GM18507 (cell line): ENCODE measurements around the gene FRS3.
A peak's percentile ranks its signal among the peaks of the same experiment; 100 is the strongest.

Experiments
- DNase-seq: peaks from one replicate; pipeline ENCODE4 v3.0.0; 2011; ENCODE audit warnings: low read depth; ENCODE audit not compliant: insufficient read length; ENCODE audit errors: extremely low spot score
- FAIRE-seq: peaks from 2 replicates; lab custom pipeline; 2011; peaks lifted over from hg19 to GRCh38; lab: Jason Lieb, UNC

Gene FRS3

DNA sequence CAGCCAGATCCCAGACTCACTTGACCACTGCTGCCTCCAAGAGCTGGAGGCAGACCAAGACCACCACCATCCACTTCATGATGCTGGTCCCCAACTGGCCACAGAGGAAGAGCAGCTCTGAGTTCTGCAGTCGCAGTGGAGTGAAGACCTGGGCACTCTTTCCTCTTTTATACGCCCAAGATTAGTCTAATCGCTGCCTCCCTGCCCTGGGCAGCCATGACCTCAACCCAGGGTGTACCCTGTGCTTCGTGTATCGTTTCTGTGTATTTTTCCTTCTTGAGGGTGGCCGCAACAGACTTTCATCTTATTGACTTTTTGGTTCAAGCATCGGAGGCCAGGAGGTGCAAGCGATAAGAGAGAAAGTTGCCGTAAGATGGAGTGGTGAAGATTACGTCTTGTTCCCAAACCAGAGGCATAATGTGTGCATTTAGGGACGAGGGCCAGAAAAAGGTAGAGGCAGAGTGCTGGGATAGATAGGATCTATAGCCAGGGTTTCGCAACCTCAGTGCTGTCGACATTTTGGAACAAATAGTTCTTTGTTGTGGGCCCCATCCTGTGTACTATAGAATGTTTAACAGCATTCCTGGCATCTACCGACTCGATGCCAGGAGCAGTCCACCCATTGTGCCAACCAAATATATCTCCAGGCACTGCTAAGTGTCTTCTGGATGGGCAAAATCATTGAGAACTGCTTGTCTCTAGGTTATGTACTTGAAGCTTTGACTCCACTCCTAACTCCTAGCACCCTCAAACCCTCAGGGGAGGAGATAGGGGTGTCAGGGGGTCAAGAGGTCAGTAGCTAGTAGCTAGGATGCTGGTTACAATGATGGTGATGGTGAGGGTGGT, 32.2 kb downstream of the FRS3 start, which contains the start of gene PGC:
TSS of gene PGC (minus strand) at position 142 of the 846 bp plus-strand sequence. CDS start at position 79, 63 bp downstream.
- DNase-seq (no peak), FAIRE-seq (no peak)

DNA sequence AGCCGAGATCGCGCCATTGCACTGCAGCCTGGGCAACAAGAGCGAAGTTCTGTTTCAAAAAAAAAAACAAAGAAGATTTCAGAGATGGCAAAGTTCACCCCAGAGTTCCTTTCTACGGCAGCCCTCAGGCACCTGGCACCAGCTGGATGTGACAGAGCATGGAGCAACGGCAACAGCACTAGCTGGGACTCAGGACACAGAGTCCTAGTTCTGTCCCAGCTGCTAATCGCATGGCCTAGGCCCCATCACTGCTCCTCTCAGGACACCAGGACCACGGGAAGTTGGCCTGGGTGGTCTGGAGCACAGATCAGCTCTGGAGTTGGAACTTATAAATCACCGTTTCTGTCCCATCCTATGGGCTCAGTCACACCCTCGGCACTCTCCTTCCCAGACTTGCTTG, 33.6 kb downstream of the FRS3 start:
- FAIRE-seq, result no peak

DNA sequence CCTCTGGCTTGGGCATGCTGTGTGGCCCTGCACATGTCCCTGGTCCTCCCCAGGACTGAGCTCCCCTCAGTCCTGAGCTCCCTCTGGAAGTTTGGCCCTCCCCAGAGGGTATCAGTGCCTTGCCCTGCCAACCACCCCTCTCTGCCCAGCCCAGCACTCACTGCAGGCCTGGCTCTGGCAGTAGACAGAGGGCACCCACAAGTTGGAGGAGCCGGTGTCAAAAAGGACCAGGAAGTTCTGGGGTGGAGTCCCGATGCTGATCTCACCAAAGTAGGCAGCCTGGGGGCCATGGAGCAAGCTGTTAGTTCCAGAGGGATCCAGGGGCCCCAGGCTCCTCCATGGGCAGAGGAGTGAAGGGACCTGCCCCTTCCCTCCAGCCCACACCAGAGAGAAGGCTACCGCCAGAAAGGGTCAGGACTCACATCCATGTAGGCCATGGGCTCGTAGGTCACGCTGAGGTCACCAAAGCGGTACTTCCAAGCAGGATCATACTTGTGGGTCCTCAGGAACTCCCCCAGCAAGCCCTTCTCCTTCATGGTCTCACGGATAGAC, 35.4 kb downstream of the FRS3 start:
- FAIRE-seq (no peak), DNase-seq (no peak)

More for the DNA sequence above, 33.6 kb downstream of the FRS3 start:
- no peak for DNase-seq

DNA sequence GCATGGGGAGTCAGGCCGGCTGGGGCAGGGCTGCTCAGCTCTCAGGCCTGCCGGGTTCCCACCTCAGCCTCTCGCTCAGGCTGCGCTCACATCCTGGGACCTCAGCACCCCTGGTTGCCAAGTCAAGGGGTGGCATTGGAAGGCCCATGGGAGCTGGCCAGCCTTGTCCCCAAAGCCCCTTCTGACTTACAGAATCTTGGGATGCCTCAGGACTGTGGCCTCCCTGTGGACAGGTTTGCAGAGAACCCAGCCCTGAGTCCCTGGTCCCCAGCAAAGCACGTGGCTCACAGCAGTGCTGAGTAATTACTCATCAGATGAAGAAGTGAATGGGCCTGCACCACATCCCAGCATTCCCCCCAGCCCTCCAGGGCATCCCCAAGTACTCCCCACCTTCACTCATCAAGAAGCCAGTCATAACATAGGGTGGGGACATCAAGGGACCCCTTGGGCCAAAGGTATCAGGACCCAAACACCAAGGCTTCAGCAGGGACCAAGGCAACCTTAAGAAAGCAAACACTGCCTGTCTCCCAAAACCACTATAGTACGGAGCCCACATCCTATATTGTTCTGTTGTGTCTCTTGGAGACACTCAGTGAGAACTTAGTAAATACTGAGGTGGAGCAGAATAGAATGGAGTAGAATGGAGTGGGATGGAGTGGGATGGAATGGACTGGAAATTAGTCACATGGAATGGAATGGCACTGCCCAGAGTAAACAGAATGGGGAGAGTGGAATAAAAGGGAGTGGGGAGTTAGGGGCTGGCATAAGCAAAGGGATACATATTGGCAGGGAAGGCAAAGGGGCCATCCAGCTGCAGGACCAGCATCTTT, 36.1 kb downstream of the FRS3 start:
- no peak for FAIRE-seq
- no peak for DNase-seq

DNA sequence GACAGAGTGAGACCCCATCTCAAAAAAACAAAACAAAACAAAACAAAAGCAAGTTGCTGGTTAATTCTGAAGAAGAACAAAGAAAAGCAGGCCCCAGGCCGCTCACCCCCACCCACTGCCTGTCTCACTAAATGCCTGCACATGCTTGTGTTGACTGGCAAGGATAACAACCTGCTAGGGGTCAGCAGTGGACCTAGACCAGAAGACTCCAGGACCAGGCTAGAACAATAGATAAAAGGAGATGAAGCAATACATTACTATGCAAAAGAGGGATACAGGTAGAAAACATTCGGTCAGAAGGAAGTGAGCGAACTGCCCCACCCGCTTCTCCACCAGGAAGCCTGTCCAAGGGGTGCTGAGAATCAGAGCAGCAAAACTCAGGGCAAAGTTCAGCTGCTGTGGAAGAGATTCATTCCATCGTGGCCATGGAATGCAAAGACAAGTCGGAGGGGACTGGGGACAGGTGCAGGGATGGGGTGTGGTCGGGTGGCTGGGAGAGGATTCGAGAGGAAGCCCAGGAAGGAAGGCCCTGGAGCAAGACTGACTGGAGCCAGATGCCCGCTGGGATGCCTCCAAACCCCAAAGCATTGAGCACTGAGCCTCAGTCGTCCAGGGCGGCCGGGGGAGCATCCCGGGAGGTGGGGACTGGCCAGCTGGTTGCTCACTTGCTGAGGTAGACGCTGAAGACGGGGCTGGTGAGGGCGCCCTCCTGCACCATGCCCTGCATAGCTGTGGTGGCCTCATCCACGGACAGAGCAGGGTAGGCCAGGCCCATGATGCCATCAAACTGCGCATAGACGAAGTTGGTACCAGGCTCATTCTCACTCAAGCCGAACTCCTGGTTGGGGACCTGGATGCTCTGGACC, 37.8 kb downstream of the FRS3 start:
- FAIRE-seq, result no peak
- DNase-seq, result no peak

DNA sequence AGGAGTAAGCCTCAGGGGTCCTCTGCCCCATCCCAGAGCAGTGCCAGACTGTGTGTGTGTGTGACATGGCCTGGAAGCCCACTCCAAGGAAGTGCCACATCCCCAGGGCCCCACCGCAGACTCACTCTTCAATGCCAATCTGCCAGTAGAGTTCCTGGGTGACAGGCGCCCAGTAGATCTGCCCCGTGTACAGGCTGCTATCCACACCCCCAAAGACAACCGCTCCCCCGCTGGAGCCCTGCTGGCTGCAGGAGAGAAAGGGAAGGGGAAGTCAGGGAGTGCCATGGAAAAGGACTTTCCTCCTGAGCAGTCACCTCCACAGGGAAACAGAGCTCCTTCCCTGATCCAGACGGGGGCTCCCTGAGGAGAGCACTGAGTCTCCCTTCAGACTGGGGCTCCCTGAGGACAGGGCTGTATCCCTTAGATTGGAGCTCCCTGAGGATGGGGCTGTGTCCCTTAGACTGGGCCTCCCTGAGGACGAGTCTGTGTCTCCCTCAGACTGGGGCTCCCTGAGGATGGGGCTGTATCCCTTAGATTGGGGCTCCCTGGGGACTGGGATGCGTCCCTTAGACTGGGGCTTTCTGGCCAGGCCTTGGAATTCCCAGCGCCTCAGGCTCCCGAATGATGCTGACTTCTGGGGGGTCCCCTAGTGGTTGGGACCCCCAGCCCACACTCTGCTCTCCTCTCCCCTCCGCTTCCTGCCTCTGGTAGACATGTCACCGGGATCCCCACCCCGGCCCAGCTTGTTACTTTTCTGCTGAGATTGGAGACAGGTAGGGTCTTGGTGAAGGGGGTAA, 39.1 kb downstream of the FRS3 start:
- no peak for DNase-seq
- no peak for FAIRE-seq

DNA sequence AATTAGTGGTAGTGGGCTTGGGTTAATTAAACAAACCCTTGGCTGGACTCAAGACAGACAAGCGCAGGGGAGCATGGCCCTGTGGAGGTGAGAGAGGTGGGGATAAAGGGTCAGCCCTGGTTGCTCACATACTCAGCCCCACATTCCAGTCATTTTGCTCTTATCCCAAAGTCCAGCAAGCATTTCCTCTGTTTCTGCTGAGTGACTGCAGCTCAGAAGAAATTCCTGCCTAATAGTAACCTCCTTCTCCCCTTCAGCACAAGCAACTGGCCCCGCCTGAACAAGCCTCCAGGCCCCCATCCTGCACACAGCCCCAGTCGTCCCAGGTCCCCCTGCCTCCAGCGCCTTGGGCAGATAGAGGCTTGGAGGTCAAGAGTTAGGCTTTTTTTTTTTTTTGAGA, 40.7 kb downstream of the FRS3 start:
- no peak for DNase-seq
- FAIRE-seq, result no peak

DNA sequence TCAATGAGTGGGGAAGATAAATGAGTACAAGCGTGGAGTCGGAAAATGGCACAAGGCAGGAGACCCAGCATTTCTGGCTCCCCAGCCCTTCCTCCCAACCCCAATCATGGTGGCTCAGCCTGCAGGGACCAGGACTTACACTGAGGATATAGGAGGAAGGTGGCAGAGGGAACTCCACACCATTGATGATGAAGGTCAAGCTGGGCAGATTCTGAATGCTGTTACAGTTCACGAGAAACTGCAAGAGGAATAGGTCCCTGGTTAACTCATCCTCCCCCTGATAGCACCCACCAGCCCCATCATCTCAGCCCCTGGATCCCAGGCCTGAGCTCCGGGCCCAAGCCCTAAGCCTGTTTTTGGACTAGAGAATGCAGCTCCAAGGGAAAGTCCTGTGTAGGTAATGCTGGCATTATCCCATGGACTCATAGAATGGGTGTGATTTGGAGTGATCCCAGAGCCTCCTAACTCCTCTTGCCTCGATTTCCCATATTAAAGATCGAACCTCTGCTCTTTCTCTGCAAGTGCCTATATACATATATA, 42.0 kb downstream of the FRS3 start:
- FAIRE-seq (no peak), DNase-seq (no peak)

DNA sequence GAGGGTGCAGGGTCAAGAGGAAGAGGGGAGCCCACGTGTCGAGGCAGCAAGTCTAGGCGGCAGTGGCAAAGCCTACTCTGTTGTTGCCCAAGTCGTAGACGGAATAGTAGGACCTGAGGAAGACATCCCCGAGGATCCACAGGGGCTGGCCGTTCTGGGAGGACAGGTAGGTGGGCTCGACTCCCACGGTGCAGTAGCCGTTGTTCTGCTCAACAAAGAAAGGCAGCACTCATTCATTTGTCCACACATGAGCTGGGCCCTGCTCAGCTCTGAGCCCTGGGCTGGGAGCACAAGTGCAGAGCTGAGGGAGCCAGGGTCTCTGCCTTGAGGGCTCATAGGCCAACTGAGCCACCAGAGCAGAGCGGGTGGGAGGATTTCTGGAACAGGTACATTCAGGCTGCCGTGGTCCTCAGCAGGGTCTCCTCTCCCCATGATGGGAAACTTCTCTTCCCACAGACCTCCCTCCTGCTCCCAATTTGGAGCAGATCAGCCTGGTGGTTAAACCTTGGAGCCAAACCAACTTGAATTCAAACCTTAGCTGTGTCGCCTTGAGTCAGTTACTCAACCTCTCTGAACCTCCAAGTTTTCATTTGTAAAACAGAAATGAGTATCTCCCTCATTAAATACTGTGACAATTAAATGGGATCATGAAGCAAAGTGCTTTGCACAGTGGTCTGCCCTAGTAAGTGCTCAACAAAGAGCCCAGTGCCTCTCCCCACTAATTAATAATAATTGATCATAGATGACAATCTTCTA, 42.7 kb downstream of the FRS3 start:
- DNase-seq, result no peak
- no peak for FAIRE-seq

DNA sequence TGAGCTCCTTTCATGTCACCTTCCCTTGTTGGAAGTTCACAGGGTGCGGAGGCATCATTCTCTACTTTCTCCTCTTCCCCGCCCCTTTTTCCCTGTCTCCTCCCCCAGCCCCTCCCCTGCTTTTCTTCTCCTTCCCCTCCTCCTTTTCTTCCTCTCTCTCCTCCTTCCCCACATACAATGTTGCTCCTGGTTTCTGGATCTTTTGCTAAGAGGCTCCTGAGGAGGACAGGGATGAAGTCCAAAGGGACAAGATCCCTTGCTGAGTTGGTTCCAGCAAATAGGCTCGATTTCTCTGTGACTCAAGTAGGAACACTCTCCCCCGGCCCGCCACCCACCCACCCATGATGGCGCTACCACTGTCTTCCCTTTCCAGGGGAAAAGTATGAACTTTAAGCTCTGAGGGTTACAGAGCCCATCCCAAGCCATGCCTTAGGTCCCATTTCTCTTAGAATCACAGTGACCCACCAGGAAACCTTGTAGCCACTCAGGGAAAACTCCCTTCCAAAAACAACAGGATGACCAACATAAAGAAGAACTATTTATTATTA, 43.4 kb downstream of the FRS3 start:
- FAIRE-seq, result no peak

DNA sequence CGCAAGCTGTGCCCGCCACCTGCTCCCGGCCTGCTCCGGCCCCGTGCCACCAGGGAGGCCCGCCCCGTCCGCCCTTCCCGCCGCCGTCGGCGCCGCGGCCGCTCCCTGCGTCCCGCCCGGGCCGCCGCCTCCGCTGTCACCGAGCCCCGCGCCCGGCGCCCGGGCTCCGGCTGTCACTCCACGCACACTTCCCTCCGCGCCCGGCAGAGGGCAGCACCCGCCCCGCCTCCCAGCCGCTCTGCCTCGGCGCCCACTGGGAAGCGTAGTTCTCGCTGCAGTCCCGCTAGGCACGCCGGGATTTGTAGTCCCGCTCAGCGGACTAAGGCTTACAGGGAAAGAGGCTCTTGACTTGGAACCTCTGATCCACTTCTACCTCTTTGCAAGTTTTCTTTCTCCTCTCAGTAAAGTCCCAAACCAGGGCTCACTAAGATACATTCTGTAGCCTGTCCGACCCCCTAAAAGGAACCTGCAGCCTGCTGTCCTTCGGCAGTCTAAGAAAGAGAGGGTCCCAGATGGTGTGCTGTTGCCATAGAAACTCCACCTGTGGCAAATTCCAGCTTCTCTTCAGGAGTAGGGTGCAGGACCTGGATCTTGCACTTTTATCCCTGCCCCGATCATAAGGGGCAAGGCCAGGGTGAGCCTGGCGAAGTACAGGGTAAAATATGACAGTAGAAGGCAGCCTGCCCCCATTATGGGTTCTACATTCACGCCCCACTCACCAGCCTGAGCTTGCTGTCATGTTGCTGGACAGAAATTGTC, 44.1 kb downstream of the FRS3 start, which contains the start of gene TFEB:
TSS of gene TFEB (minus strand) at position 182 of the 759 bp plus-strand sequence. CDS start 44,395 bp downstream, outside the sequence.
- peak; percentile 91 for DNase-seq
- peak; percentile 88 for FAIRE-seq

More for the DNA sequence above, 43.4 kb downstream of the FRS3 start:
- no peak for DNase-seq

DNA sequence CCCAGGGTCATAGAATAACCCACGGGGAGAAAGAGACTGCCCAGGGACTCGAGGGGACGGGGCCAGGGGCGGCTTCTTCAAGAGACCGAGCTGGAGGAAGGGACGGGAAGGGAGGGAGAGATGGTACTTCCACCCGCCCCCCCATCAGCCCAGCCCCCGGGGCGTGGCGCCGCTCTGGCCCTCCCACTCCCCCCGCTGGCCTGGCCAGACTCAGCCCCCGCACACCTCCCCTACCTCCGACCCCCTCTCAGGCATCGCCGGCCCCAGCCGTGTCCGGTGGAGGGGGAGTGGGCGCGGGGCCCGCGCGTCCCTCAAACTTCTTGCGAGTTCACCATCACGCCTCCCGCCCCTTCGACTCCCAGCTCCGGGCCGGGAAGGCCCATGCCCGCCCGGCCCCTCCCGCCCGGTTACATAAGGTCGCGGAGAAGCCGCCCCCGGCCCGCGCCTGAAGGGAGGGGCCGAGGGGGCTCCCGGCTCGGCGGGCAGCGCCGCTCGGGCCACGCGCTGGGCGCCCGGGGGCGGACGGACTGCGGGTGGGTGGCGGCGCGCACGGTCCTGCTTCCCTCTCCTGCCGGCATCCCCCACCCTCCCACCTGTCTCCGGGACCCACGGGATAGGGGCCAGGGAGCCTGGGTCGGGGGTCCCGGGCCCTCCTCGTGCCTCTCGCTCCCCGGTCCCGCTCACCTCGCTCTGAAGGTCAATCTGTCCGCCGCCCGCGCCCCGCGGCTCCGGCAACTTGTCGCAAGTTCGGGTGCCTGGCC, 44.9 kb downstream of the FRS3 start:
- peak; percentile 68 for DNase-seq

DNA sequence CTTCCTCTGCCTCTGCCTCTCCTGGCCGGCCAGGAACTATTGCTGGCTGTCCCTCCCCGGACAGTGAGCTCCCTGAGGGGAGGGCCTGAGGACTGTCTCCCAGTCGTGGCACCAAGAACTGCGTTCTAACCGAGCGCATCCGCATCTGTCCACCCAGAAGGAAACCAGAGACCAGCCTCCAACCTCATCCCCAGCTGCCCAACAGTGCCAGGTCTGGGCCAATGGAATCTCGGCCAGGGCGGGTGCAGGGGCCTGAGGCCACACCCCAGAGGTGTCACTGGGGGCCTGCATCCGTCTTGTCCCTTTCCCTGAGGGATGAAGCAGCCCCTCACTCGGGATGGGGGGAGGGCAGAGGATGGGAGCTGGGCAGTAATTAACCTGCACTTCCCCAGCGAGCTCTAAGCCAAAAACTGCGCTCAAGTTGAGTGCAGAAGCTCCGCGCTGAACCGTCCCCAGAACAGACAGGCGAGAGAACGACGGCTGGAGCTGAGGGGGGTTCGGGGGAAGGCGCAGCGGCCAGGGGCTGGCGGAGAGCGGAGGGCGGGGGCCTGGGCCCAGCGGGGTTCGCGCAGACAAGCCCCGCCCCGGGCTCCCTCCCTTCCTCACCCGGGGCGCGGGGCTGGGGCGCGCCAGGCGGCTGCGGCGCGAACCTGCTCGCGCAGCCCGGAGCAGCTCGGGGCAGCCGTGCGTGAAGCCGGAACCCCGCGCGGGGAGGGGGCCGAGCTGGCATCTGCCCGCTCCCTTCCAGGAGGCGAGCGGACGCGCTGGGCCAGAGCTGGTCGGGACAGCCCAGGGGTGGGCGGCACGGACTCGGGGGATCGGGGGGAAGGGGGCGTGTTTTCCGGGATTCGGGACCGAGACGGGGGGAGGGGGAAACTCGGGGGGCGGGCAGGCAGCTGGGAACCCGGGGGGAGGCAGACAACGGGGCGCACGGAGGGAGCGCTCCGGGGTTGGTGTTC, 45.7 kb downstream of the FRS3 start:
- FAIRE-seq (peak; percentile 84), DNase-seq (peak; percentile 82)

More for the DNA sequence above, 44.9 kb downstream of the FRS3 start:
- FAIRE-seq, result peak; percentile 66

DNA sequence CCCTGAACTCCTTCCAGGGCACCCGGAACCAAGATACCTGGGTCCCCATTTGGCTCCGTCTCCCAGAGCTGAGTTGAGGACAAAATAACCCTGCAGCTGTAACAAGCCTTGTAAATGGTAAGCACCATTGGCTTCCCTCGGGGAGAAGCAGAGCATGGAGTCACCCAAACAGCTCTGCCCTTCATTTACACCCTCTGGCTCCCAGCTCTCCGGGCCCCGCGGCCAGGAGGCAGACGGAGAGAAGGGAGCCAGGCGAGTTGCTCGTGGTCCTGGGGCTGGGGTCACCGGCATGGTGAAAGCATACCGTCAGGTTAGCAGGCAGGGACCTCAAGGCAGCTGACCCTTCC, 46.4 kb downstream of the FRS3 start:
- DNase-seq, result no peak
- no peak for FAIRE-seq
